ENCODE measurements around the gene DRD1. TPM values are rescaled to one million over a fixed set of nuclear protein-coding genes. Genes with fewer than 3 reads are reported as not detected.

The DRD1 gene
- total and polyA plus RNA-seq, 2 of the 4 experiments (the other 2 are of a cell fraction) = 0.18 to 0.19 TPM

DNA sequence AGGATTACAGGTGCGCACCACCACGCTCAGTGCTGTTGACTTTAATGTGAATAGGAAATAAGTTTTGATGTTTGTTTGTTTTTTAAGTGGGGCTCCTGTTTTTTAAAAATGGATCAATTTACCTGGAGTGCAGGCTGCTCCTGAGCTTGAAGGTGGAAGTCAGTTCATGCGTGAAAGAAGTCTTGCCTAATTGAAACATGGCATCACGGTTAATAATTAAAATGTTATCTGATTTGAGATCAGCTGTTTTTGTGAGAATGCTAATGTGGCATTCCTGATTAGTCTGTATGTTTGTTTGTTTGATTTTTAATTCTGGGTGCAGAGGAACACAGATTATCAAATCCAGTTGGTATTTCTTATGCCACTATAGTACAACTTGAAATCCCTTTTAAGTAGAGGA lies 40.8 kb upstream of the DRD1 start:
- no peak overlapping the region for H3K4me2 ChIP-seq (ENCODE audit: low read depth, low read length)
- no peak overlapping the region for H2AFZ ChIP-seq (replicated peaks; ENCODE audit: low read length, poor library complexity)
- intact Hi-C loops (cut with micrococcal nuclease) (no loop called here), in situ Hi-C loops (cut with MboI; ENCODE audit: low sequenced_read_pairs) (no loop called here), dilution Hi-C loops (cut with HindIII; ENCODE audit: low sequenced_read_pairs, unreplicated experiment) (no loop called here)
- POLR2A ChIA-PET (ENCODE audit: unreplicated experiment) = no interaction called here
- H4K5ac ChIP-seq (ENCODE audit: low read depth, low read length) = no peak overlapping the region
- no peak overlapping the region for H2AK9ac ChIP-seq (replicated peaks; ENCODE audit: low read depth, low read length, poor library complexity)
- no peak overlapping the region for H2BK5ac ChIP-seq (ENCODE audit: low read depth, low read length, poor library complexity, severe bottlenecking)
- H3K23ac ChIP-seq (ENCODE audit: low read depth, low read length) = no peak overlapping the region
- CTCF ChIA-PET = interaction anchor here (0.6 kb wide), 1 partner anchor 898 kb away, joined by 3 read pairs; no protein-coding TSS in a partner anchor
- whole genome bisulfite sequencing, 2 experiments (ENCODE audit: extremely low coverage in 2 of 2, insufficient read length in 1 of 2) = 60% methylated on average over 1 of the region's 4 CpGs; no CpG with 5 or more reads in 1 of the 2 experiments
- H3K14ac ChIP-seq (replicated peaks; ENCODE audit: low read depth, low read length) = no peak overlapping the region
- no peak overlapping the region for H4K8ac ChIP-seq (ENCODE audit: low read depth in 2 of 2, low read length in 2 of 2)
- DNase-seq (no peak), ATAC-seq (ENCODE audit: low read depth) (no peak)
- TF ChIP-seq RFX5 (IDR thresholded peaks at IDR 0.05; ENCODE audit: low read depth, low read length) (no peak), ELK1 (IDR thresholded peaks at IDR 0.05; ENCODE audit: borderline replicate concordance, low read depth, low read length) (no peak), BHLHE40 (IDR thresholded peaks at IDR 0.05; ENCODE audit: low read depth, low read length) (no peak), RAD21 (IDR thresholded peaks at IDR 0.05; ENCODE audit: low read length) (no peak), NFE2L2 (IDR thresholded peaks at IDR 0.05; ENCODE audit: low read depth, low read length) (no peak), CHD1 (IDR thresholded peaks at IDR 0.05; ENCODE audit: low read depth, low read length) (no peak), POLR2A (IDR thresholded peaks at IDR 0.05; ENCODE audit: low read depth, low read length) (no peak), MAFK (IDR thresholded peaks at IDR 0.05; ENCODE audit: low read depth, low read length) (no peak), USF2 (IDR thresholded peaks at IDR 0.05; ENCODE audit: low read depth, low read length) (no peak), MAZ (IDR thresholded peaks at IDR 0.05; ENCODE audit: borderline replicate concordance, low read depth, low read length) (no peak), CTCF (conservative IDR thresholded peaks at IDR 0.05; ENCODE audit: low read depth, low read length) (no peak), MXI1 (IDR thresholded peaks at IDR 0.05; ENCODE audit: borderline replicate concordance, low read depth, low read length) (no peak), RCOR1 (IDR thresholded peaks at IDR 0.05; ENCODE audit: insufficient replicate concordance, low read length) (no peak), SMC3 (IDR thresholded peaks at IDR 0.05; ENCODE audit: low read depth, low read length) (no peak), CEBPB (IDR thresholded peaks at IDR 0.05; ENCODE audit: low read depth, low read length) (no peak), FOS (IDR thresholded peaks at IDR 0.05; ENCODE audit: low read depth, low read length) (no peak)
- H2BK15ac ChIP-seq (ENCODE audit: low read depth, low read length) = no peak overlapping the region
- H3K36me3 ChIP-seq (ENCODE audit: control insufficient read depth, insufficient read depth, low read length) = peaks cover 34% of the 10 kb centered on the region
- no peak overlapping the region for H2BK20ac ChIP-seq (ENCODE audit: low read depth, low read length)
- H3K4me3 ChIP-seq (ENCODE audit: insufficient read depth, low read depth, low read length) = no peak overlapping the region
- H3K4me1 ChIP-seq (ENCODE audit: control insufficient read depth, insufficient read depth, low read length) = peaks cover 2% of the 10 kb centered on the region
- H3K79me1 ChIP-seq (ENCODE audit: low read depth in 1 of 2, low read length in 2 of 2) = peaks cover 17 to 54% of the 10 kb centered on the region in 2 experiments
- no peaks in the 10 kb centered on the region for H3K9me3 ChIP-seq (ENCODE audit: control insufficient read depth, insufficient read depth, low read length)
- H3K9ac ChIP-seq (ENCODE audit: low read depth, low read length) = no peak overlapping the region
- peaks cover 21% of the 10 kb centered on the region; the same call in 1 of the 2 replicates for H3K9me1 ChIP-seq (ENCODE audit: insufficient read depth, low read length)
- H3K56ac ChIP-seq (ENCODE audit: extremely low read depth, insufficient read depth, low read length) = no peak overlapping the region
- no peaks in the 10 kb centered on the region for H3K27me3 ChIP-seq (ENCODE audit: control insufficient read depth, insufficient read depth, low read length)
- BruUV-seq (replicated peaks) = no TSS peak
- no peak overlapping the region for H2AK5ac ChIP-seq (ENCODE audit: low read depth, low read length)
- no peak overlapping the region for H3K27ac ChIP-seq (ENCODE audit: insufficient read depth, low read length)
- H3K18ac ChIP-seq (ENCODE audit: low read depth, low read length) = no peak overlapping the region
- H4K20me1 ChIP-seq (ENCODE audit: insufficient read depth, low read length) = peaks cover 65% of the 10 kb centered on the region
- H3K4ac ChIP-seq (ENCODE audit: low read depth, low read length) = no peak overlapping the region
- H2BK120ac ChIP-seq (ENCODE audit: low read depth, low read length) = no peak overlapping the region
- H4K91ac ChIP-seq (ENCODE audit: insufficient read depth, low read depth, low read length) = no peak overlapping the region

All from IMR-90 (cell line).